HEK293 (cell line): ENCODE data around the gene CDHR1.

Source experiments
- CTCF ChIA-PET: fragments of 350-600 bp; formaldehyde crosslinking; extraction: SDS; loops from one replicate; lab custom pipeline; 2021; ENCODE audit warnings: antibody characterized with exemption; lab: Yijun Ruan, JAX
- POLR2A ChIA-PET: fragments of 300-600 bp; formaldehyde crosslinking; extraction: SDS; loops from one replicate; lab custom pipeline; 2020; ENCODE audit warnings: antibody characterized with exemption, inconsistent platforms; lab: Yijun Ruan, JAX
- H3K27ac ChIP-seq: fragments of 200-500 bp; sonication (Bioruptor generic); 2 replicates; pipeline ENCODE4 v1.5.1; 2014; ENCODE audit warnings: low read depth, low read length, control low read depth, inconsistent platforms; ENCODE audit errors: extremely low read depth
- H3K36me3 ChIP-seq, 2 experiments: fragments of 200-500 bp in 1 of 2; sonication (Bioruptor generic) in 1 of 2; 1 replicate in 1 of 2; 2 replicates in 1 of 2; pipeline ENCODE4 v1.5.1; 2014 to 2017; ENCODE audit warnings: inconsistent platforms in 2 of 2, low read length in 2 of 2; ENCODE audit not compliant: control insufficient read depth in 2 of 2, insufficient read depth in 1 of 2
- H3K4me1 ChIP-seq: fragments of 200-500 bp; sonication (Bioruptor generic); 2 replicates; pipeline ENCODE4 v1.5.1; 2014; ENCODE audit warnings: mild to moderate bottlenecking, low read length, inconsistent platforms; ENCODE audit not compliant: control insufficient read depth, insufficient read depth
- H3K4me3 ChIP-seq: 2 replicates; pipeline ENCODE4 v1.5.1; 2011; ENCODE audit warnings: low read depth, mild to moderate bottlenecking, control low read depth, low read length, moderate library complexity
- H3K9me3 ChIP-seq: fragments of 200-500 bp; sonication (Bioruptor generic); 2 replicates; pipeline ENCODE4 v1.5.1; 2014; ENCODE audit warnings: low read depth, low read length, inconsistent platforms; ENCODE audit not compliant: control insufficient read depth, insufficient read depth
- MYNN ChIP-seq: fragments of 450-650 bp; formaldehyde crosslinking; IDR thresholded peaks from 2 replicates; pipeline ENCODE4 v1.5.1; 2016; ENCODE audit warnings: missing biosample characterization, missing genetic modification characterization, borderline replicate concordance
- OVOL3 ChIP-seq: fragments of 450-650 bp; formaldehyde crosslinking; IDR thresholded peaks from 2 replicates; pipeline ENCODE4 v1.5.1; 2016; ENCODE audit warnings: missing biosample characterization, missing genetic modification characterization
- PRDM10 ChIP-seq: fragments of 450-650 bp; formaldehyde crosslinking; IDR thresholded peaks from 2 replicates; pipeline ENCODE4 v1.5.1; 2016; ENCODE audit warnings: missing biosample characterization, missing genetic modification characterization
- SALL2 ChIP-seq: fragments of 450-650 bp; formaldehyde crosslinking; IDR thresholded peaks from 2 replicates; pipeline ENCODE4 v1.5.0; 2017; ENCODE audit warnings: missing biosample characterization, mild to moderate bottlenecking, missing genetic modification characterization, borderline replicate concordance
- SETDB1 ChIP-seq: IDR thresholded peaks from one replicate; pipeline ENCODE4 v1.6.1; 2017; ENCODE audit warnings: mild to moderate bottlenecking, low read length, moderate library complexity, mixed read lengths; ENCODE audit not compliant: insufficient read length
- YY2 ChIP-seq: fragments of 450-650 bp; formaldehyde crosslinking; IDR thresholded peaks from 2 replicates; pipeline ENCODE4 v1.5.1; 2016; ENCODE audit warnings: missing biosample characterization, missing genetic modification characterization
- ZBTB48 ChIP-seq: fragments of 450-650 bp; formaldehyde crosslinking; IDR thresholded peaks from 2 replicates; pipeline ENCODE4 v1.5.1; 2016; ENCODE audit warnings: missing biosample characterization, missing genetic modification characterization
- ZFP3 ChIP-seq: fragments of 450-650 bp; formaldehyde crosslinking; IDR thresholded peaks from 2 replicates; pipeline ENCODE4 v1.5.1; 2016; ENCODE audit warnings: low read depth, missing biosample characterization, missing genetic modification characterization
- ZNF138 ChIP-seq: fragments of 450-650 bp; formaldehyde crosslinking; IDR thresholded peaks from 2 replicates; pipeline ENCODE4 v1.5.1; 2016; ENCODE audit warnings: missing biosample characterization, missing genetic modification characterization, borderline replicate concordance
- ZNF354C ChIP-seq: fragments of 450-650 bp; formaldehyde crosslinking; IDR thresholded peaks from 2 replicates; pipeline ENCODE4 v1.5.1; 2016; ENCODE audit warnings: missing biosample characterization, missing genetic modification characterization, low read depth, borderline replicate concordance
- ZNF398 ChIP-seq: fragments of 450-650 bp; formaldehyde crosslinking; IDR thresholded peaks from 2 replicates; pipeline ENCODE4 v1.5.1; 2017; ENCODE audit warnings: missing biosample characterization, missing genetic modification characterization
- ZNF473 ChIP-seq: fragments of 450-650 bp; formaldehyde crosslinking; IDR thresholded peaks from 2 replicates; pipeline ENCODE4 v1.5.1; 2017; ENCODE audit warnings: missing biosample characterization, missing genetic modification characterization
- ZNF518A ChIP-seq: fragments of 450-650 bp; formaldehyde crosslinking; conservative IDR thresholded peaks from 2 replicates; pipeline ENCODE4 v1.5.1; 2016; ENCODE audit warnings: low read depth, missing biosample characterization, missing genetic modification characterization
- ZNF549 ChIP-seq: fragments of 450-650 bp; IDR thresholded peaks from 2 replicates; pipeline ENCODE4 v1.5.1; 2018; ENCODE audit warnings: missing biosample characterization, missing genetic modification characterization, mild to moderate bottlenecking, inconsistent platforms, moderate library complexity
- ZNF626 ChIP-seq: fragments of 450-650 bp; sonication (Bioruptor Pico); formaldehyde crosslinking; IDR thresholded peaks from 2 replicates; pipeline ENCODE4 v1.5.1; 2018; ENCODE audit warnings: missing biosample characterization, missing genetic modification characterization, inconsistent platforms
- ZNF629 ChIP-seq: fragments of 450-650 bp; formaldehyde crosslinking; IDR thresholded peaks from 2 replicates; pipeline ENCODE4 v1.5.1; 2017; ENCODE audit warnings: missing biosample characterization, missing genetic modification characterization
- ZNF658 ChIP-seq: fragments of 450-650 bp; formaldehyde crosslinking; IDR thresholded peaks from 2 replicates; pipeline ENCODE4; 2016; ENCODE audit warnings: missing biosample characterization, missing genetic modification characterization
- ZNF677 ChIP-seq: fragments of 450-650 bp; IDR thresholded peaks from 2 replicates; pipeline ENCODE4 v1.5.0; 2018; ENCODE audit warnings: missing biosample characterization, mild to moderate bottlenecking, missing genetic modification characterization, moderate library complexity
- ZNF747 ChIP-seq: fragments of 450-650 bp; formaldehyde crosslinking; IDR thresholded peaks from 2 replicates; pipeline ENCODE4 v1.5.1; 2016; ENCODE audit warnings: missing biosample characterization, missing genetic modification characterization
- ZNF830 ChIP-seq: fragments of 450-650 bp; IDR thresholded peaks from 2 replicates; pipeline ENCODE4 v1.5.0; 2018; ENCODE audit warnings: missing biosample characterization, missing genetic modification characterization, low read depth, mild to moderate bottlenecking, moderate library complexity
- ZNF837 ChIP-seq: fragments of 450-650 bp; formaldehyde crosslinking; IDR thresholded peaks from 2 replicates; pipeline ENCODE4 v1.5.1; 2016; ENCODE audit warnings: missing biosample characterization, missing genetic modification characterization
- TF ChIP-seq, protein P1 (sequence below): fragments of 450-650 bp; formaldehyde crosslinking; IDR thresholded peaks from 2 replicates; pipeline ENCODE4 v1.5.1; 2016; ENCODE audit warnings: missing biosample characterization, missing genetic modification characterization

Gene CDHR1

DNA sequence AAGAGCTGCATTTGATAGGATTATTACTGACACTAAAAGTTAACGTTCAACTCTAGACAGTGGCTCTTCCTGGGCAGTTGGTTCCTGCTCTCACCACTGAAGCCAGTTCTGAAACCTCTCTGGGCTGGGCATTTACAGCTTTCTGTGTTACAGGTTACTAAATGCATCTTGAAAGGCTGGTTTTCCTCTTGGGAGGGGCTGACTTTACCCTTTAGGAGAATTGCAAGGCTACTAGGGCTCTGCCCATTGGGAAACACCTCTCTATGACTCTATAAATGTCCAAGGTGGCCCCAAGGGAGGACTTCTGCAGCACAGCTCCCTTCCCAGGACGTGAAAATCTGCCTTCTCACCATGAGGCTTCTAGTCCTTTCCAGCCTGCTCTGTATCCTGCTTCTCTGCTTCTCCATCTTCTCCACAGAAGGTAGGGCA is 20.8 kb upstream of the CDHR1 start, which contains the start of gene GPR15LG (continued):
- no peak for TF ChIP-seq ZNF518A (tag by site-specific recombination)

GRCh38 chr10:84175436-84175835 is 18.9 kb upstream of the CDHR1 start:
- TF ChIP-seq ZNF354C (tag by site-specific recombination), result no peak
- TF ChIP-seq PRDM10 (tag by site-specific recombination), result no peak
- TF ChIP-seq OVOL3, result no peak
- TF ChIP-seq SALL2, result no peak
- TF ChIP-seq ZNF626 (tag by site-specific recombination), result no peak
- TF ChIP-seq ZNF473, result no peak
- TF ChIP-seq ZNF549 (tag by site-specific recombination), result no peak
- TF ChIP-seq ZNF629 (tag by site-specific recombination), result no peak
- TF ChIP-seq ZNF837 (tag by site-specific recombination), result no peak
- no peak for TF ChIP-seq ZNF747
- TF ChIP-seq, all 188 proteins: peak for 0
- POLR2A ChIA-PET, result no interaction called here

DNA sequence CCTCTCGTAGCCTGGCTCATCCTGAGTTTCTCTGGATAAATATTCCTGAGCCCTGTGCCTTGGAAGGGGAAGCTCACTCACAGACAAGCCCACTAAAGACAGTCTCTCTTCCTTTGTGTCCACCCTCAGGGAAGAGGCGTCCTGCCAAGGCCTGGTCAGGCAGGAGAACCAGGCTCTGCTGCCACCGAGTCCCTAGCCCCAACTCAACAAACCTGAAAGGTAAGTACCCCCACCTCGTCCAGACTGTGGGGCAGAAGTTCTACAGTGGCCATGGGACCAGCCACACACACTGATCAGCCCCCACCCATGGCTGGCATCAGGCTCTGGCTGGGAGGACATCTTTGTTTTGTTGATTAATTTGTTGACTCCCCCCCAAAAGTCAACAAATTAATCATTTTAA is 18.0 kb upstream of the CDHR1 start:
- no peaks in the 10 kb centered on the region for H3K4me1 ChIP-seq
- no peaks in the 10 kb centered on the region for H3K36me3 ChIP-seq
- no peak overlapping the region for H3K4me3 ChIP-seq
- ChIA-PET POLR2A (no interaction called here), CTCF (interaction anchor here (0.7 kb wide), 1 partner anchor 63 kb away, joined by 3 read pairs; no protein-coding TSS in a partner anchor)
- no peak overlapping the region for H3K27ac ChIP-seq
- no peaks in the 10 kb centered on the region for H3K9me3 ChIP-seq
- TF ChIP-seq ZNF658, result no peak
- TF ChIP-seq MYNN (tag by site-specific recombination), result no peak
- TF ChIP-seq ZNF830 (tag by site-specific recombination), result no peak
- no peak for TF ChIP-seq ZFP3
- TF ChIP-seq ZNF677 (tag by site-specific recombination), result no peak
- TF ChIP-seq, protein P1, sequence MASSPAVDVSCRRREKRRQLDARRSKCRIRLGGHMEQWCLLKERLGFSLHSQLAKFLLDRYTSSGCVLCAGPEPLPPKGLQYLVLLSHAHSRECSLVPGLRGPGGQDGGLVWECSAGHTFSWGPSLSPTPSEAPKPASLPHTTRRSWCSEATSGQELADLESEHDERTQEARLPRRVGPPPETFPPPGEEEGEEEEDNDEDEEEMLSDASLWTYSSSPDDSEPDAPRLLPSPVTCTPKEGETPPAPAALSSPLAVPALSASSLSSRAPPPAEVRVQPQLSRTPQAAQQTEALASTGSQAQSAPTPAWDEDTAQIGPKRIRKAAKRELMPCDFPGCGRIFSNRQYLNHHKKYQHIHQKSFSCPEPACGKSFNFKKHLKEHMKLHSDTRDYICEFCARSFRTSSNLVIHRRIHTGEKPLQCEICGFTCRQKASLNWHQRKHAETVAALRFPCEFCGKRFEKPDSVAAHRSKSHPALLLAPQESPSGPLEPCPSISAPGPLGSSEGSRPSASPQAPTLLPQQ, result no peak
- no peak for TF ChIP-seq ZNF473
- TF ChIP-seq ZBTB48 (tag by site-specific recombination), result no peak
- no peak for TF ChIP-seq ZNF398 (tag by site-specific recombination)
- TF ChIP-seq YY2 (tag by site-specific recombination), result no peak
- TF ChIP-seq ZNF138 (tag by site-specific recombination), result no peak
- no peak for TF ChIP-seq SETDB1

More at GRCh38 chr10:84175436-84175835, 18.9 kb upstream of the CDHR1 start:
- no peaks in the 10 kb centered on the region for H3K9me3 ChIP-seq
- CTCF ChIA-PET, result interaction anchor here (0.7 kb wide), 1 partner anchor 64 kb away, joined by 3 read pairs; no protein-coding TSS in a partner anchor
- H3K4me1 ChIP-seq, result no peaks in the 10 kb centered on the region
- no peaks in the 10 kb centered on the region for H3K36me3 ChIP-seq
- H3K4me3 ChIP-seq, result no peak overlapping the region
- H3K27ac ChIP-seq, result no peak overlapping the region
